GM12892 (cell line): ENCODE results near the gene CAPN5.

ENCODE experiments used
- POLR2A ChIP-seq: IDR thresholded peaks from 2 replicates; pipeline ENCODE4 v1.6.1; 2011; ENCODE audit warnings: low read depth, low read length, control low read depth
- POLR2AphosphoS5 ChIP-seq: IDR thresholded peaks from 2 replicates; pipeline ENCODE4 v1.6.1; 2011; ENCODE audit warnings: low read depth, low read length, control low read depth
- TAF1 ChIP-seq: IDR thresholded peaks from 2 replicates; pipeline ENCODE4 v1.6.1; 2011; ENCODE audit warnings: low read depth, mild to moderate bottlenecking, control low read depth, low read length, borderline replicate concordance

GRCh38 chr11:77118086-77118485 is 51.3 kb downstream of the CAPN5 start:
- TF ChIP-seq POLR2A (no peak), POLR2AphosphoS5 (no peak), TAF1 (no peak)
